GM19438 (cell line): ENCODE data around the gene ANKRD16.
"Not testable (repeated sequence)": the region's sequence is repeated elsewhere in the genome, so short reads cannot be mapped to it uniquely, and the experiment has no call there.

ENCODE experiments used
- ATAC-seq: cut with Tn5 transposase; IDR thresholded peaks from one replicate; pipeline ENCODE4 v1.9.1; 2021; ENCODE audit warnings: low read depth; ENCODE audit not compliant: unreplicated experiment

ANKRD16 gene

DNA sequence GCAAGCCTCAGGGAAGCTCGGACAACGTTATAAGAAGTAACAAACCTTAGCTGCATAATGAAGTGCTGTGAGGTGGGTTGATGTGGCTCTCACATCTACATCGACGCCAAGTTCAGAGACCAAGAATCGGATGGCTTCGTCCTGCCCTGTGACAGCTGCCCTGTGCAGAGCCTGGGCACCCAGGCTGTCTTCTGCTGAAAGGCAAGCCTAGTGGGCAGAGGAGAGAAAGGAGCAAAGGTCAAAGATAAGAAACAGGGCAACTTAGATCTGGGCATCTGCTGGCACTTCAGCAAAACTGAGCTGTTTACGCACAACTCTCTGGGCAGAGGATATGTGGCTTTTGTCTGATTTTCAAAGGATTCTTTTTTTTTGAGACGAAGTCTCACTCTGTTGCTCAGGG, 6.7 kb downstream of the ANKRD16 start:
- ATAC-seq = no peak

DNA sequence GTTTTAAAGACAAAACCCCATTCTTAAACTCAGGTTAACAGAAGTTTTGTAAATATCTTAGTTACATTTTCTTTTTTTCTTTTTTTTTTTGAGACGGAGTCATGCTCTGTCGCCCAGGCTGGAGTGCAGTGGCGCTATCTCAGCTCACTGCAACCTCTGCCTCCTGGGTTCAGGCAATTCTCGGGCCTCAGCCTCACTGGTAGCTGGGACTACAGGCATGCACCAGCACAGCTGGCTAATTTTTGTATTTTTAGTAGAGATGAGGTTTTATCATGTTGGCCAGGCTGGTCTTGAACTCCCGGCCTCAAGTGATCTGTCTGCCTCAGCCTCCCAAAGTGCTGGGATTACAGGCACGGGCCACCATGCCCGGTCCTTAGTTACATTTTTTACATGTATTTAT, 12.7 kb downstream of the ANKRD16 start:
- ATAC-seq = not testable (repeated sequence)

DNA sequence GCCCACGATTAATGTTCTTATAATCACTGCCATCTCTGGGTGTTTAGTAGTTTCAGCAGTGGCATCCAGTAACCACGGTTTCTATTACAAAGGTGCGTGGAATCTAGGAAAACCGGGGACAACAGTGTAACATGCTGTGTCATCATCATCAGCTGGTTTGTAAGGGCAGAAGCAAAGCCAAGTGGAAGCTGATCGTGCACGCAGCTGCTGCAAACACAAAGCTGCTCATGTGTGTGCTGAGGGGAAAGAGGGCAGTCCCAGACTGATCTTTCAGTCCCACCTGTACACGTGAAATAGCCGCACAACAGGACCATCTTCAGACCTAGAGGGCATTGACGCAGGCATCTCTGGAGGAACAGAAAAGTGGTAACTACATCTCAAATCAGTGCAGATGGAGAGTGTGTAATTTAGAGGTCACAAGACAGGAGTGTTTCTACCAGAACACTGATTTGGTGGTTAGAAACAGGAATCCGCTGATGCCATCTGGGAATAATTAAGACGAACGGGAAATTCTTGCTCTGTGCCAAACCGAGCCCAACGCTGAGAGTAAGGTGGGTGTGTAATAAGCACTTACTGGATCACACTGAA, 13.4 kb downstream of the ANKRD16 start:
- ATAC-seq = no peak

DNA sequence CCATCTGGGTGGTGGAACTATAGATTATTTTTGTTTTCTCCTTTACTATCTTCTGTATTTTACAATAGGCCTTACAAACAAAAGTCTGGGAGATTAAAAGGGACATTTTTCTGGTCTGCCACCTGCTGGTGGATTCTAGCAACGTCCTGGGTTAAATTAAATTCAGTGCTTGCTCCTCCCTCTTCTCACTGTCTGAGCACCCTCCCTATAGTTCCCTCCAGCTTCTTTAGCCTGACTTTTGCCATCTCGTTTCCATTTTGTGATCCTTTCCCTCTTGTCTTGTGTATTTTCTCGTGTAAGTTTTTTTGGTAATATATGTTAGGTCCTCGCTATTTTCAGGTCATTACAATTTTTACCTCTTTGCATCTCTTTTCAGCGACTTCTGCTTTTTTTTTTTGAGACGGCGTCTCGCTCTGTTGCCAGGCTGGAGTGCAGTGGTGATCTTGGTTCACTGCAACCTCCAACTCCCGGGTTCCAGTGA, 16.1 kb downstream of the ANKRD16 start:
- peak; percentile 79 for ATAC-seq

DNA sequence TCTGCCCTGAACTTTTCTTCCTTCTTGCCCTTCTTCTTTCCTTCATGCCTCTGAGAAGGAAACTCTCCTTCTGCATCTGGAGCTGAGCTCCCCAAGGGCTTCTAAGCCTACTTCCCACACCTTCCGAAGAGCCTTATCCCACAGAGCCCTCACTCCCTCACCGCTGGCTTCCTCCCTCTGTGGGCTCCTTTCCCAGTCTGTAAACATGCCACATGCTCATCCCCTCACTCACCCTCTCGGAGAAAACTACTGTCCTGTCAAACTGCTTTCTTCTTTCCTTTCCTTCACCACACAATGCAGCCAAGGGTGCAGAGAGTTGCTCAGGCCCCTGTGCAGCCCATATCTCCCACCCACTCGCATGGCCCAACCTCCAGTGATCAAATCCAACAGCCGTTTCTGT, 18.1 kb downstream of the ANKRD16 start:
- no peak for ATAC-seq

DNA sequence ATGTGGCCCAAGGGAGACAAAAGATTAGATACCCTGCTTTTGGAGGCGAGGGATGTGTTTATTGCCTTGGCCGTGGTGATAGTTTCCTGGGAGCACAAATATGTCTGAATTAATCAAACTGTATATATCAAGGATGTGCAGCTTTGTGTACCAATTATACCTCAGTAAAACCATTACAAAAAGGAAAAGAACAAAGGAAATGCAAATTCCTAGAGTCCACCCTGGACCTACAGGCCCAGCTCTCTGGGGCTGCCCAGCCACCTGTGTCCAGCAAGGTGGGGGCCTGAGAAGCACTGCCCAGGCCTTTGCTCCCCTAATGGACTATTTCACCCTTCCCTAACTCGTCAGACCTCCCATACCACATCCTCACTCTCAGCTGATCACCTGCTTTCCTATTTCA, 20.5 kb downstream of the ANKRD16 start:
- ATAC-seq = no peak

DNA sequence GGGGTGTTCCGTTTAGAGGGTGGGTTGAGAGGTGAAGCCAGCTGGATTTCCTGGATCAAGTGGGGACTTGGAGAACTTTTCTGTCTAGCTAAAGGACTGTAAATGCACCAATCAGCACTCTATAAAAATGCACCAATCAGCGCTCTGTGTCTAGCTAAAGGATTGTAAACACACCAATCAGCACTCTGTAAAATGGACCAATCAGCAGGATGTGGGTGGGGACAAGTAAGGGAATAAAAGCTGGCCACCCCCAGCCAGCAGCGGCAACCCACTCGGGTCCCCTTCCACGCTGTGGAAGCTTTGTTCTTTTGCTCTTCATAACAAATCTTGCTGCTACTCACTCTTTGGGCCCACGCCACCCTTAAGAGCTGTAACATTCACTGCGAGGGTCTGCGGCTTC, 21.3 kb downstream of the ANKRD16 start:
- not testable (repeated sequence) for ATAC-seq

DNA sequence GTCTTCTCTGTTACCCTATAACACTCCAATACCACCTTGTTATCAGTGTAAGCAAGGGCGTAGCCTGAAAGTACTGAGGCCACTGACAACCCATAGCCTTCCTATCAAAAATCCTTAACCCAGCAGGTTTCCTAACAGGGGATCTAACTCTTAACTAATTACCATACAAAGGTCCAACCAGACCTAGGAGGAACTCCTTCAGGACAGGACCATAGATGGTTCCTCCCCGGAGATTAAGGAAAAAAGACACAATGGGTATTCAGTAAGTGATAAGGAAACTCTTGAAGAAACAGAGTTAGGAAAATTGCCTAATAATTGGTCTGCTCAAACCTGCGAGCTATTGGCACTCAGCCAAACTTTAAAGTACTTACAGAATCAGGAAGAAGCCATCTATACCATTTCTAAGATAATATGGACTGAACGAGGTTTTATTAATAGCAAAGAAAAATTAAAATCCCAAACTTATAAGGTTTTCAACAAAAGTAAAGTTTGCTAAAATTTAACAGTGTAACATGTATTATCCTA, 22.5 kb downstream of the ANKRD16 start:
- not testable (repeated sequence) for ATAC-seq

DNA sequence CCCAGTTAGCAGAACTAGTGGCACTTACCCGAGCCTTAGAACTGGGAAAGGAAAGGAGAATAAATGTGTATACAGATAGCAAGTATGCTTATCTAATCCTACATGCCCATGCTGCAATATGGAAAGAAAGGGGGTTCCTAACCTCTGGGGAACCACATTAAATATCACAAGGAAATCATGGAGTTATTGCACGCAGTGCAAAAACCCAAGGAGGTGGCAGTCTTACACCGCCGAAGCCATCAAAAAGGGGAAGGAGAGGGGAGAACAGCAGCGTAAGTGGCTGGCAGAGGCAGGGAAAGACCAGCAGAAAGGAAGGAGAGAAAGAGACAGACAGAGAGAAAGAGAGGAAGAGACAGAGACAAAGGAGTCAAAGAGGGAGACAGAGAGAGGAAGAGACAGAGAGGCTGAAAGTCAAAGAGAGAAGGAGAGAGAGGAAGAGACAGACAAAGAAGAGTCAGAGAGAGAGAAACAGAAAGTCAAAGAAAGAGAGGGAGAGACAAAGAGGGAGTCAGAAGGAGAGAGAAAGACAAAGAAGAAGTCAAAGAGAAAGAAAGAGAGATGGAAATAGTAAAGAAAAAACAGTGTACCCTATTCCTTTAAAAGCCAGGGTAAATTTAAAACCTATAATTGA, 23.1 kb downstream of the ANKRD16 start:
- not testable (repeated sequence) for ATAC-seq

DNA sequence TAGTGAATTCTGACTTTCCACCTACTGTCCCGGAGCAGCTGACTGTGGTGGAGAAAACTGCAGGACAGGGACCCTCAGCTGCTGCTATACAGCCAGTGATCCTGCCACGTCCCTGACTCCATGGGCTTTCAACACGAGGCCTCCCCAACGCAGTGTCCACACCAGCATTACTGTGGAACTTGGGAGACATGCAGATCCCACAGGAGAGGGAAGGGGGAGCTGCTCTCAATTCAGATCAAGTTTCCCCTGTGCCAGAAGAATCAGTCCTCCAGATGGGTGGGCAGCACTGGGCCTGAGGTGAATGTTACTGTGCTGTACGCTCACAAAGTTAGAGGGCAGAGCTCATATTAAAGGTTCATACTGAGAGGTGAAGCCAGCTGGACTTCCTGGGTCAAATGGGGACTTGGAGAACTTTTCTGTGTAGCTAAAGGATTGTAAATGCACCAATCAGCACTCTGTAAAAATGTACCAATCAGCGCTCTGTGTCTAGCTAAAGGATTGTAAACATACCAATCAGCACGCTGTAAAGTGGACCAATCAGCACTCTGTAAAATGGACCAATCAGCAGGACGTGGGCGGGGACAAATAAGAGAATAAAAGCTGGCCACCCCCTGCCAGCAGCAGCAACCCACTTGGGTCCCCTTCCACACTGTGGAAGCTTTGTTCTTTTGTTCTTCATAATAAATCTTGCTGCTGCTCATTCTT, 26.6 kb downstream of the ANKRD16 start:
- ATAC-seq = not testable (repeated sequence)

DNA sequence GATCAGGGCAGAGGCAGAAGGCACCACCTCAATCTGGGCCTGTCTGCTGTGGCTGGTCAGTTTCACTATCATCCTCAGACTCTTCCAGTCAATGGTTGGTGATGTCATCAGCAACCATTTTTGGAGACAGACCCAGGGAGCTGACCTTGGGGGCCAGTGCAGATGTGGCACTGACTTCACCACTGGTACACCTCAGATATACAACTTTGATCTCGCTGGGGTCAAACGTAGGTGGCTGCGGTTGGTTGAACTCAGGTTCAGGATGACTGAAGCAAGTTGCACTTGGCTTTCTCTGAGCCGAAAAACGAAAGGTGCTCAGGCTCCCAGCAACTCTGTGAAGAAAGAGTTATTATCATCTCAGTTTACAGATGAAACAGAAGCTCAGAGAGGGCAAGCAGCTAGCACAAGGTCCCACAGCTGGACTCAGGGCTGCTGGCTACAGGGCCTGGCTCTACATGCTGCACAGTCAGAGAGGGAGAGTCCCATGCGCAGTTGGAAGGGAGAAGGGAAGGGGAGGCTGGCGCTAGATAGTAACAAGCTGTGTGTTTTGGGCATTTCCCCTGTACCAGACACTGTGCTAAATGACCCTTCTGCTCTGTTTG, 27.2 kb downstream of the ANKRD16 start:
- peak; percentile 95 for ATAC-seq

DNA sequence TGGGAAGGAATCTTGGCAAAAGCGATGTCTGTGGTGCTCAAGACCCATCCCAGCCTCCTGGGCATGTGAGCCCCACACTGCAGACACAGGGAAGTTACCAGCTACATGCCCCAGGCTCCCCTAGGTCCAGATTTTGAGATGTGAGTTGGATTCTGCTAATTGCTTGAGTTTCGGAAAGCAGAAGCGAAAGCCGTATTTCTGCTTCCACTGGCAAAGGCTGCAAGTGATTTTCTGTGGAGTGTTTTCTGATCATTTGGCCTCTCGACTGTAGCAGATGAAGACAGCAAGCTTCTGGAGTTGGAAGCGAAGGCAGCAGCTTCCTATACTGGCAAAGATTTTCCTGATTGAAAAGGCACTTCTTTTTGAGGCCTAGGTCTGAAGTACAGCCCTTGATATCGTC, 29.6 kb downstream of the ANKRD16 start:
- no peak for ATAC-seq

DNA sequence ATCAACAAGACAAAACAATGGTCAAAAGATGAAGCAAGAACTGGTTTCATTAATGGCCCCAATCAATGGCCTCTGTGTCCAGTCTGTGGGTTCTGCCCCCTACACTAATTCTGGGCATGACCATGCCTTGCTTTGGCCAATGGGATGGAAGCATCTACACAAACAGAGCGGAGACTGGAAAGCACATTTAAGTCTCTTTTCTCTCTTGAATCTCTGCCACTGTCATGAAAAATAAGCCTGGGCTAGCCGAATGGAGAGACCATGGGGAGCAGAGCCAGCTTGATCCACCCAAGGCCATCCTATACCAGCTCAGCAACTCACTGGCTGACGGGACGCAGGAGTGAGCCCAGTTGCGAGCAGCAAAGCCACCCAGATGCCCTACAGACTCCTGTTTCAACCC, 30.9 kb downstream of the ANKRD16 start:
- no peak for ATAC-seq

DNA sequence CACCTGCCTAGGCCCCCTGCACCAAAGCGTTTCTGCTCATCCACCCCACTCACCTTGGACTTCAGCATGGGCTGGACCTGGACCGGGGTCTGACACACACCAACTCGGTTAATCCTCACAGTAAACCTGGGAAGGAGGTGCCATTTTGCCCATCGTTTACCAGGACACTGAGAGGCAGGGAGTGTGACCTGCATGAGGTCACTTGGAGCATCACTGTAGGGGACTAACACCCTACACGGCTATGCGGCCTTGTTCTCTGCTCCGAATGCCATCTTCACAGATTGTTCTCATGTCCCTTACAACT, 33.0 kb downstream of the ANKRD16 start:
- no peak for ATAC-seq

DNA sequence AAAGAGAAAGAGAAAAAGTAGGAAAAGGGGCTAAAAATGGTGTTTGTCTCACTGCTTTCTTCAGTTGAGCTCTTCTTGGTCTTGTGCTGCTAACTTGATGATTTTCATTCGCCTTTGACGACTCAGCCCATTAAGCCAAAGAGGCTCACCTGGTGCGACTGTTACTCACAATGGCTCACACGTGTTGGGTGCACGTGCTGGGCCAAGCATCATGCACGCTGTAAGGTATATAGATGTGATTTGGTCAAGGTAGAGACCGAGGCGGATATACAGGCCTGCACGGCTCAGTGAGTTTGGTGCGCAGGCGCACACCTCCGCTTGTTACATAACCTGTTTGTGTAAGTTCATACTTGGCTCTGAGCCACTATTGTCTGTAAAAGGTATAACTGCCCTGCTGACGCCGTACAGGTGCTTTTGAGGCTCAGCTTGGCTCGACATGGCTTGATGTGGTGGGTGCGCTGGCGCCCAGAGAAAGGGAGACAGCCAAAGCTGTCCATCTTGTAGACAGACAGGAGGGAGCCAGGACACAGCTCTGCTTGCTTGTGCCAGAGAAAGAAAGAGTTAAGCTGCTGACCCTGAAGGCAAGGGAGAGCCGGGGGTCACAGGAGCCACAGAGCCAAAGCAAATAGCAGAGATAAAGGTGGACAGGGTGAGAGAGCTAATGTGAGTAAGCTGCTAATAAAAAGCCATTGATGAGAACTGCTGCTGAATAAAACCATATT, 33.6 kb downstream of the ANKRD16 start:
- ATAC-seq = no peak

DNA sequence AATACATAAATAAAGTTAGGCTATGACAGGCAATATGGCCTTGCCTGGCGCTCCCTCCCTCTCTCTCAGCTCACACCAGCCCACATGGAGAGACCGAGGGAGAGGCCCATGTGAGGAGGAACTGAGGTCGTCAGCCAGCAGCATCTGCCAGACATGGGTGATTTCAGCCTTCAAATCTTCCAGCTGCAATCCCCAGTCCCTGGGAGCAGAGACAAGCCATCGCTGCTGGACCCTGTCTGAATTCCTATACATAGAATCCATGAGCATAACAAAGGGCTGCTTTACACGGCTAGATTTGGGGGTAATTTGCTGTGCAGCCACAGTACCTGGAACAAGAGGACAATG, 35.6 kb downstream of the ANKRD16 start:
- no peak for ATAC-seq

DNA sequence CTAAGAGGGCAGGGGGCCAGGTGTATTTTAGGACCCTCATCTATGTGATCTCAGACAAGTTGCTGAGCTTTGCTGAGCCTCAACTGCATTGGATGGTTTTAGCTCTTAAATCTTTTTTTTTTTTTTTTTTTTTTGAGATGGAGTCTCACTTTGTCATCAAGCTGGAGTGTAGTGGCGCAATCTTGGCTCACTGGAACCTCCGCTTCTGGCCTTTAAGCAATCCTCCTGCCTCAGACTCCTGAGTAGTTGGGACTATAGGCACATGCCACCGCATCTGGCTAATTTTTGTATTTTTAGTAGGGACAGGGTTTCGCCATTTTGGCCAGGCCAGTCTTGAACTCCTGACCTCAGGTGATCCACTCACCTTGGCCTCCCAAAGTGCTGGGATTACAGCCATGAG, 43.0 kb downstream of the ANKRD16 start:
- not testable (repeated sequence) for ATAC-seq

DNA sequence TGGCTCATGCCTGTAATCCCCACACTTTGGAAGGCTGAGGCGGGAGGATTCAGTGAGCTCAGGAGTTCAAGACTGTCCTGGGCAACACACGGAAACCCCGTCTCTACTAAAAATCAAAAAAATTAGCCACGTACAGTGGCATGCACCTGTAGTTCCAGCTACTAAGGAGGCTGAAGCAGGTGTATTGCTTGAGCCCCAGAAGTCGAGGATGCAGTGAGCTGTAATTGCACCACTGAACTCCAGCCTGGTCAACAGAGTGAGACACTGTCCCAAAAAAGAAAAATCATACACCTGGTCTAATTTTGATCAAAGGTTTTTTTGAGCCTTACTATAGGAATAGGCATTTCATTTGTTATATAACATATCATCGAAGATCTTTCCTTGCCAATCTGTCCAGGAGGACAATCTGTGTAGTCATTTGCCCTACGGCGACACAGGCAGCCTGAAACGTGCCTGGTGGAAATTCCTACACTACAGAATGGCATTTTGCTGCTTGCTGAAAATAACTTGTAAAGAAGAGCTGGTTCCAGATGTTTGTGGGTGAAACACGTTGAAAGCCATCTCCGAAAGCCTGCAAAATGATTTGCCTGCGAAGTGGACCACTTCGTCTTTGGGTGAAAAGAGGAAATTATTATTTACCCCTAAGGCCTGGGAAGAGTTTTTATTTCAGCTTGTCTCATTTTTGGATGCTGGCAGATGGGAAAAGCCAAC, 45.2 kb downstream of the ANKRD16 start:
- ATAC-seq = no peak

DNA sequence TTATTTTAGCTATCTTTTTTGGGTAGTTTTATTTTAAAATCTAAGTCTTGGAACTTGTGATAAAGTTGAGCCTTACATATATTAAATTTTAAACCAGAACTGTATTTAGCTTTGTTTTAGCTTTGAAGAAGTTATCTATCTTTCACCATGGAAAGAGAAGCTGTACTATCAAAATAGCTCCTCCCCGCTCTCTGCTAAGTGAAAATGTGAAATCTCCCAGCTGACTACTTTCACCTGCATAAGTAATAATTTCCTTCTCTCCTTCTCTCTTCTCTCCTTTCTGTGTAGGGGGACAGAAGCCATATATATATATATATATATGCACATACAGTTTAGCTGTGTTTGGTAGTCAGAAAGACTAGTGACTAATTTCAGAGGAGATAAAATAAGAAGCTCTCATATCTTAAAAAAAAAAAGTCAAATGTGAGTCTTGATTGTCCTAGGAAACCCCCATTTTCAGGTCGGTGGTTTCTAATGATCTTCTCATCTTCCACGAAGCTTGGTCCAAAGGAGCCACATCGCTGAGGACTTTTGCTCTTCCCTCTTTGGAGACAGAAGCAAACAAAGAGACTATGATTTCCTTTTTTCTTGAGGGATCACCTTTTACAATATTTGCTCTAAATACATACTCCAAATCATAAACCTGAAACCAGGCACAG, 45.9 kb downstream of the ANKRD16 start:
- no peak for ATAC-seq

DNA sequence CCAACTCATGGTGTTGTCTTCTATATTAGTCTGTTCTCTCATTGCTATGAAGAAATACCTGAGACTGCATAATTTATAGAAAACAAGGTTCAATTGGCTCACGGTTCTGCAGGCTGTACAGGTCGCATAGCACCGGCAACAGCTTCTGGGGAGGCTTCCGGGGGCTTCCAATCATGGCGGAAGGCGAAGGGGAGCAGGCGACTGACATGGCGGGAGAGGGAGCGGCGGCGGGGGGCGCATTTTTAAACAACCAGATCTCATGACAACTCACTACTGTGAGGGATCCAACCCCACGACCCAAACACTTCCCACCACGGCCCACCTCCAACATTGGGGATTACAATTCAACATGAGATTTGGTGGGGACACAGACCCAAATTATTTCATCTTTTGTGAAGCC, 47.7 kb downstream of the ANKRD16 start:
- no peak for ATAC-seq
